A673 (cell line): ENCODE data around the gene DMD. TPM values are rescaled to one million over a fixed set of nuclear protein-coding genes. Genes with fewer than 3 reads are reported as not detected.

Experiments used
- BruUV-seq: library from RNA; stranded (reverse); fragments of 400-500 nt; replicated peaks from 2 replicates; lab custom pipeline; 2021; lab: Mats Ljungman, UMichigan
- CTCF ChIA-PET: fragments of 300-600 bp; sonication (Branson Sonifier 250); formaldehyde crosslinking; loops from one replicate; lab custom pipeline; 2022; ENCODE audit warnings: antibody characterized with exemption; lab: Charles Lee
- POLR2A ChIA-PET: fragments of 300-600 bp; sonication (Branson Sonifier 250); formaldehyde crosslinking; loops from one replicate; lab custom pipeline; 2022; ENCODE audit warnings: antibody characterized with exemption; ENCODE audit not compliant: low non-redundant PET; lab: Charles Lee
- DNase-seq: peaks from one replicate; pipeline ENCODE4 v3.0.0-alpha.2; 2015; ENCODE audit warnings: low spot score
- H3K27ac ChIP-seq: fragments of 200-600 bp; sonication (generic); 2 replicates; pipeline ENCODE4 v1.5.1; 2016; ENCODE audit warnings: mixed run types, low read depth, mild to moderate bottlenecking, mixed read lengths, antibody characterized with exemption, low read length; ENCODE audit not compliant: poor library complexity, severe bottlenecking
- H3K27me3 ChIP-seq: fragments of 200-600 bp; sonication (generic); replicated peaks from 2 replicates; pipeline ENCODE4 v1.6.1; 2017; ENCODE audit warnings: mixed run types, low read depth, mild to moderate bottlenecking, mixed read lengths, antibody characterized with exemption, low read length; ENCODE audit not compliant: insufficient read depth, poor library complexity
- H3K36me3 ChIP-seq: fragments of 200-600 bp; sonication (generic); 2 replicates; pipeline ENCODE4 v1.6.1; 2016; ENCODE audit warnings: mixed run types, mild to moderate bottlenecking, mixed read lengths, antibody characterized with exemption, low read length; ENCODE audit not compliant: insufficient read depth, poor library complexity, severe bottlenecking
- H3K4me1 ChIP-seq: fragments of 200-600 bp; sonication (generic); 2 replicates; pipeline ENCODE4 v1.6.1; 2017; ENCODE audit warnings: mixed run types, mild to moderate bottlenecking, mixed read lengths, antibody characterized with exemption, low read length; ENCODE audit not compliant: insufficient read depth, poor library complexity, severe bottlenecking
- H3K4me3 ChIP-seq: fragments of 200-600 bp; sonication (generic); 2 replicates; pipeline ENCODE4 v1.5.1; 2016; ENCODE audit warnings: low read depth, mixed run types, mild to moderate bottlenecking, mixed read lengths, low read length; ENCODE audit not compliant: poor library complexity, severe bottlenecking
- H3K9me3 ChIP-seq: fragments of 200-600 bp; sonication (generic); 2 replicates; pipeline ENCODE4 v1.6.1; 2016; ENCODE audit warnings: mixed run types, low read depth, mild to moderate bottlenecking, mixed read lengths, antibody characterized with exemption, low read length; ENCODE audit not compliant: poor library complexity, severe bottlenecking
- CTCF ChIP-seq: fragments of 300-800, 200-600 bp; sonication (generic); conservative IDR thresholded peaks from 2 replicates; pipeline ENCODE4 v1.5.1; 2017; ENCODE audit warnings: low read depth, mild to moderate bottlenecking, antibody characterized with exemption, low read length, moderate library complexity, mixed read lengths
- EZH2 ChIP-seq: fragments of 200-600 bp; sonication (generic); IDR thresholded peaks from 2 replicates; pipeline ENCODE4 v1.6.1; 2017; ENCODE audit warnings: borderline replicate concordance, low read depth, mild to moderate bottlenecking, mixed read lengths, antibody characterized with exemption, low read length; ENCODE audit not compliant: poor library complexity, severe bottlenecking
- intact Hi-C: fragments of 100-400 bp; cut with micrococcal nuclease; formaldehyde crosslinking; loops from one replicate; pipeline ENCODE4 v1.10.0; 2022; ENCODE audit not compliant: unreplicated experiment
- total RNA-seq: library from RNA; stranded (reverse); gene quantifications from 2 replicates; pipeline ENCODE4 v1.2.3, GENCODE V29; 2021

DMD gene
- total RNA-seq, 1 experiment from 2014 or later, result 5.4 TPM

GRCh38 chrX:31245714-31246113 lies 1965.6 kb downstream of the DMD start:
- intact Hi-C loops, result no loop called here
- no TSS peak for BruUV-seq

GRCh38 chrX:31243804-31244203 lies 1967.5 kb downstream of the DMD start:
- no TSS peak for BruUV-seq
- CTCF ChIA-PET, result no interaction called here

More at GRCh38 chrX:31245714-31246113, 1965.6 kb downstream of the DMD start:
- Histone ChIP-seq H3K4me3 (no peak overlapping the region), H3K9me3 (no peaks in the 10 kb centered on the region), H3K27ac (no peak overlapping the region), H3K27me3 (no peaks in the 10 kb centered on the region), H3K36me3 (no peaks in the 10 kb centered on the region), H3K4me1 (no peaks in the 10 kb centered on the region)
- TF ChIP-seq EZH2 (no peak), CTCF (no peak)
- no peak for DNase-seq
- POLR2A ChIA-PET, result no interaction called here
- CTCF ChIA-PET, result no interaction called here

GRCh38 chrX:31240982-31241381 lies 1970.4 kb downstream of the DMD start:
- DNase-seq, result no peak
- BruUV-seq, result no TSS peak
- intact Hi-C loops, result no loop called here

More at GRCh38 chrX:31243804-31244203, 1967.5 kb downstream of the DMD start:
- DNase-seq, result no peak
- TF ChIP-seq EZH2, result no peak
- no peak for TF ChIP-seq CTCF
- H3K27ac ChIP-seq, result no peak overlapping the region
- POLR2A ChIA-PET, result no interaction called here
- intact Hi-C loops, result no loop called here
- no peaks in the 10 kb centered on the region for H3K27me3 ChIP-seq
- H3K4me1 ChIP-seq, result no peaks in the 10 kb centered on the region
- H3K9me3 ChIP-seq, result no peaks in the 10 kb centered on the region
- no peaks in the 10 kb centered on the region for H3K36me3 ChIP-seq
- no peak overlapping the region for H3K4me3 ChIP-seq

More at GRCh38 chrX:31240982-31241381, 1970.4 kb downstream of the DMD start:
- no peaks in the 10 kb centered on the region for H3K4me1 ChIP-seq
- H3K27ac ChIP-seq, result no peak overlapping the region
- no peak overlapping the region for H3K4me3 ChIP-seq
- H3K9me3 ChIP-seq, result no peaks in the 10 kb centered on the region
- H3K36me3 ChIP-seq, result no peaks in the 10 kb centered on the region
- ChIA-PET POLR2A (no interaction called here), CTCF (no interaction called here)
- no peaks in the 10 kb centered on the region for H3K27me3 ChIP-seq
- TF ChIP-seq CTCF, result no peak
- TF ChIP-seq EZH2, result no peak
